ENCODE measurements around the gene NLRC3.

- TF ChIP-seq SUZ12 (IDR thresholded peaks at IDR 0.05; ENCODE audit: extremely low read depth, insufficient read depth, insufficient read length) (no peak), YY1 (IDR thresholded peaks at IDR 0.05; ENCODE audit: insufficient read depth, insufficient read length) (no peak)
Observed at GRCh38 chr16:3492356-3492755, 84.8 kb downstream of the NLRC3 start.
